Muscle layer of colon (tissue), 2 donors: Measurements from ENCODE around the gene MORN2.

Experiments
- H3K27ac ChIP-seq: one replicate; pipeline ENCODE4 v1.7.0; 2013; ENCODE audit warnings: low read depth, mild to moderate bottlenecking, low read length, moderate library complexity
- H3K27me3 ChIP-seq, 2 donors: one replicate each; pipeline ENCODE4 v1.7.0; 2013; ENCODE audit warnings: low read length in 2 of 2, mild to moderate bottlenecking in 2 of 2; ENCODE audit not compliant: insufficient read depth in 2 of 2, control insufficient read depth in 1 of 2
- H3K36me3 ChIP-seq: one replicate; pipeline ENCODE4 v1.7.0; 2013; ENCODE audit warnings: mild to moderate bottlenecking, low read length; ENCODE audit not compliant: insufficient read depth
- H3K4me1 ChIP-seq: one replicate; pipeline ENCODE4 v1.7.0; 2013; ENCODE audit warnings: mild to moderate bottlenecking, low read length; ENCODE audit not compliant: insufficient read depth
- H3K4me3 ChIP-seq, 2 donors: one replicate each; pipeline ENCODE4 v1.7.0; 2013; ENCODE audit warnings: low read length in 2 of 2, low read depth in 1 of 2, mild to moderate bottlenecking in 1 of 2, moderate library complexity in 1 of 2
- H3K9ac ChIP-seq: one replicate; pipeline ENCODE4 v1.7.0; 2013; ENCODE audit warnings: low read length
- H3K9me3 ChIP-seq: one replicate; pipeline ENCODE4 v1.7.0; 2013; ENCODE audit warnings: mild to moderate bottlenecking, low read length
- donor health status: abdominal sarcoma.
- donor health status: Adenocarcinoma of cecum.

The MORN2 gene

DNA sequence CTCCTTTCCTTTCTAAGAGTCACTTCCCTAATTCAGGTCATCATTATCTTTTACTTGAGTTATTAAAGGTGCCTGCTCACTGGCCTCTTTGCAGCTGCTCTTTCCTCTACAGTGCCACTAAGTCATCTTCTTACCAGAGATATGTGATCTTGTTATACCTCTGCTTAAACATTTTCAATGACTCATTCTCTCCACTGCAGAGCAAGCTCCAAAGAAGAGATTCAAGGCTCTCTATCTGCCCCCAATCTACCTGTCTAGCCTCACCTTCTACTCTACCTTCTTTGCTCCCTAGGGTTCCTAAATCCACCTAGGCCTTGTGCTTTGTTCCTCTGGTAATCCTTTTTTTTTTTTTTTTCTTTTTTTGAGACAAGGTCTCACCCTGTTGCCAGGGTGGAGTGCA is 17.0 kb downstream of the MORN2 start:
- no peak overlapping the region for H3K27ac ChIP-seq
- no peaks in the 10 kb centered on the region for H3K27me3 ChIP-seq
- H3K4me1 ChIP-seq = no peaks in the 10 kb centered on the region
- H3K9ac ChIP-seq = no peak overlapping the region
- H3K4me3 ChIP-seq = no peak overlapping the region
- no peaks in the 10 kb centered on the region for H3K36me3 ChIP-seq
- no peaks in the 10 kb centered on the region for H3K9me3 ChIP-seq

DNA sequence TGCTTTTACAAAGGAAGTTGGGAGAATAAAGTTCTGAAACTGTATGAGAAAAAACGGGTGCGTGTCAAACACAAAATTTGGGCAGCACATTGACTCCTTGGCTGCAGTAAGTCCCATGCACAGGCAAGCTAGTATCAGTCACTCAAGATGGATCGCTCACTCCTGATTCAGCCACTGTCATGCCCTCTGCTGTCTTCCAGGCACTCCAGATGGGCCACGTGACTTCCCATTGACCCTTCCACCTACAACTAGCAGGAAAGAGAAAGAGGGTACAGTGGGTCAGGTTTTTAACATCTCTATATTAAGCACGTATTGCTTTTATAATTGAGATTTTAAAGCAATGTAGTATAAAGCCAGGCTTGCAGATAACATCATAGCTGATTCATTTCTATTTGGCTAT is 22.5 kb downstream of the MORN2 start:
- H3K27ac ChIP-seq = no peak overlapping the region
- H3K27me3 ChIP-seq = no peaks in the 10 kb centered on the region

DNA sequence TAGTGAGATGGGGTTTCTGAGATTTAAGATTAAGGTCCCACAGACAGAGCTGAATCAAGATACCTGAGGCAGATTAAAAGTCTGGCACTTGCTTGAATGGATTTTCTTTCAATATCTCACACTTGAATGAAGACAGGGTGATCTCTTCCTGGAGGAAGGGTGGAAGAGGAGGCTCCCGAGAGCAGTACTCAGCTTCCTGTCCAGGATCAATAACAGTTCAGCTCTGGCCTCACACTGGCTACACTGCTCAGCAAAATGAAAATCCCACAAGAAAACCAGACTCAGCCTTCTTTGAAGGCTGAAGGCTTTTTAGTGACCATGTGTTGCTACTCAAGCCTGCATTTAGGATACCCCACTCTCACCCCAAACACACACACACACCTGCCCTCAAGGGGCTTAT is 24.9 kb downstream of the MORN2 start:
- Histone ChIP-seq H3K9me3 (no peaks in the 10 kb centered on the region), H3K27ac (no peak overlapping the region), H3K4me3 (no peak overlapping the region), H3K36me3 (no peaks in the 10 kb centered on the region), H3K27me3 (no peaks in the 10 kb centered on the region), H3K4me1 (no peaks in the 10 kb centered on the region), H3K9ac (no peak overlapping the region)

More for the DNA sequence above, 22.5 kb downstream of the MORN2 start:
- no peaks in the 10 kb centered on the region for H3K4me1 ChIP-seq
- H3K36me3 ChIP-seq = no peaks in the 10 kb centered on the region
- no peaks in the 10 kb centered on the region for H3K9me3 ChIP-seq
- H3K4me3 ChIP-seq = no peak overlapping the region
- H3K9ac ChIP-seq = no peak overlapping the region

DNA sequence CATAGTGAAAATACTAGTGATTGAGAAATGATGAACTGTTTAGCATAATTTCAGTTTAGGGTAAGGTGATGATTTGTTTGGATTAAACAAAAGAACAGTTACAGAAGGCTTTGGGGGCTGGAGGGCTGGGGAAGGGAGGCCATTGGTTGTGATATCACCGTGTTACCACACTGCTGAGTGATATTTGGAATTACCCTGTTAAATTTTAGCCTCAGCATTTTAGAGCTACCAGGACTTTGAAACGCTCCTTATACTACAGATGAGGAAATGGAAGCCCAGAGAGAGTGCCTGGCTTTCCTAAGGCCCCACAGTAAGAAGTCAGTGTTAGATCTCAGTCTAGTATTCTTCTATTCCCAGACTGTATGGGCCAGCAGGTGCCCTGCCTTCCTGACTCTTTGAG is 29.5 kb downstream of the MORN2 start:
- H3K4me3 ChIP-seq = no peak overlapping the region
- no peak overlapping the region for H3K27ac ChIP-seq
- H3K4me1 ChIP-seq = no peaks in the 10 kb centered on the region
- H3K9me3 ChIP-seq = no peaks in the 10 kb centered on the region
- H3K27me3 ChIP-seq = no peaks in the 10 kb centered on the region
- H3K36me3 ChIP-seq = no peaks in the 10 kb centered on the region
- H3K9ac ChIP-seq = no peak overlapping the region

DNA sequence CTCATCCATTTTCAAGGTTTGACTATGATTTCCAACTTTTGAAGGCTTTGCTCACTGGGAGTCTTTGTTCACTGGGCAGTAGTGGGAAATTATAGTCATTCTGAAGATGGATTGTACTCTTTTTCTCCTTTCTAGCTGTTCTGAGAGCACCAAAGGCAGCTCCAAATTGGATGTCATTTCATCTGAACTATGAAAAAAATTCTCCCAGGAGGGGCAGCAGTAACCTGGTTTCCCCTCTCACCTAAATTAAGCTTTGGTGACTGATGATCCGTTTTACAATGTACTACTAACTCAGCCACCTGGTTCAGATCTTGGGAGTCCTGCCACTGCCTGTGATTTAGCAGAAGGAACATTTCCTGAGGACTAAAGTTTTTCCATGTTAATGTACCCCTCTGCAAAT is 31.5 kb downstream of the MORN2 start:
- Histone ChIP-seq H3K27me3 (no peaks in the 10 kb centered on the region), H3K9me3 (no peaks in the 10 kb centered on the region), H3K9ac (no peak overlapping the region), H3K36me3 (no peaks in the 10 kb centered on the region), H3K27ac (no peak overlapping the region), H3K4me3 (no peak overlapping the region), H3K4me1 (no peaks in the 10 kb centered on the region)

DNA sequence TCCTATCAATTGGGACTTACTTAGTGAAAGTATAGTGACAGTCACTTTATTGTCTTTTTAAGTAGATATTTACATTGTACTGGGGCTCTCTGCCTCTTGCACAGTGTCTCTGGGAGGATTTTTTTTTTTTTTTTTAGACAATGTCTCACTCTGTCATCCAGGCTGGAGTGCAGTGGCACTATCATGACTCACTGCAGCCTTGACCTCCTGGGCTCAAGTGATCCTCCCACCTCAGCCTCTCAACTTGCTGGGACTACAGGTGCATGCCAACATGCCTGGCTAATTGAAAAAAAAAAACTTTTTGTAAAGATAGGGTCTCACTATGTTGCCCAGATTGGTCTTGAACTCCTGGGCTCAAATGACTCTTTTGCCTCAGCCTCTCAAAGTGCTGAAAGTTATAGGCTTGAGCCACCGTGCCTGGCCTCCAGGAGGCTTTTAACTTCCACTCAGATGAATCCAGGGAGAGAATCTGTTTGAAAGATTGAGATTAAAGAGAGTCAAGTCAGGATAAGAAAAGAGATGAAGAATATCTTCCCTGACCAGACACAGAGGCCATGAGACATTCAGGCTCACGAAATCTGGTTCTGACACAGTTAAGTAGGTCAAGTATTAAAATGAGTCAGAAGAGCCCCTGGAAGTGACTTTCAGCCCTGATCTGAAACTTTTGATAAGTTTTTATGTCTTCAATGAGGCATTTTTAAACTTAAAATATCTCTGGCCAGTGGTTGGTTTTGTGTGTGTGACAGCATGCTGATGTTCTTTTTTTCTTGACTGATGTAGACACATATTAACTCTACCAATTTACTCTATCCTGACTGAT is 32.2 kb downstream of the MORN2 start:
- no peaks in the 10 kb centered on the region for H3K36me3 ChIP-seq
- H3K4me3 ChIP-seq = no peak overlapping the region
- H3K9ac ChIP-seq = no peak overlapping the region
- H3K4me1 ChIP-seq = no peaks in the 10 kb centered on the region
- no peaks in the 10 kb centered on the region for H3K9me3 ChIP-seq
- H3K27me3 ChIP-seq = no peaks in the 10 kb centered on the region
- no peak overlapping the region for H3K27ac ChIP-seq

DNA sequence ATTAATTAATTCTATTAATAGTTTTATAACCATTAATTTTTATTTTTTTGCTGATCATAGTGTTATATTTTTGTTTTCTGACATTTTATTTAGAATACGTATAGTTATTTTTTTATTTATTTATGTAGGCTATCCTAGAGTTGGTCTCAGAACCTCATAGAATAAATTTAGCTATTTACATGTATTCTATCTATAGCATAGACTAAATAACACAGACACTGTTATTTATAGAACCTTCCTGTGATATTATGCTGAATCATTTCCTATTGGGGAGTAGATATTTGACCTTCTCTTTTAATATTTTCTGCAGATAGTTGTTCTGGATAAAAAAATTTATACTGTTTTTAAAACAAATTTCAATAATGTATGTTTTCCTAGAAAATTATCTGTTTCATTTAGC is 34.1 kb downstream of the MORN2 start:
- Histone ChIP-seq H3K27me3 (no peaks in the 10 kb centered on the region), H3K36me3 (no peaks in the 10 kb centered on the region), H3K9me3 (no peaks in the 10 kb centered on the region), H3K27ac (no peak overlapping the region), H3K4me1 (no peaks in the 10 kb centered on the region), H3K4me3 (no peak overlapping the region), H3K9ac (no peak overlapping the region)

DNA sequence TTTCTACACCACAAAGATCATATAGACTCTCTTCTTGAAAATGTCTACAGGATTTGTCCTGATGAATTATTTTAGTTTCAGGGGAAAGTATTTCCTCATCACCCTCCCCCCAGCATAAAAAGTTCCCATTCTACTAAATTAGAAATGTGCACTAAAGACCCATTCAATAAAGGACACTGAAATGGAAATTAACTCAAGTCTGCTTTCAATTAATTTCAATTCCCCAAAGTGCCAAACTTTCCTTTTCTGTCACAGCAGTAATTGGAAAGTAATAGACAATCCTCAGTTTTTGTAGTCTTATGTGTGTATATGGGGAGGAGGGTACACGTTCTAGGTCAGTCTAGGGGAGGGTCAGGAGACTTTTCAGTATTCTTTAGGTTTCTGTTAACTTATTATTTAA is 35.4 kb downstream of the MORN2 start:
- Histone ChIP-seq H3K9me3 (no peaks in the 10 kb centered on the region), H3K27me3 (no peaks in the 10 kb centered on the region), H3K4me1 (no peaks in the 10 kb centered on the region), H3K27ac (no peak overlapping the region), H3K36me3 (no peaks in the 10 kb centered on the region), H3K4me3 (no peak overlapping the region), H3K9ac (no peak overlapping the region)

DNA sequence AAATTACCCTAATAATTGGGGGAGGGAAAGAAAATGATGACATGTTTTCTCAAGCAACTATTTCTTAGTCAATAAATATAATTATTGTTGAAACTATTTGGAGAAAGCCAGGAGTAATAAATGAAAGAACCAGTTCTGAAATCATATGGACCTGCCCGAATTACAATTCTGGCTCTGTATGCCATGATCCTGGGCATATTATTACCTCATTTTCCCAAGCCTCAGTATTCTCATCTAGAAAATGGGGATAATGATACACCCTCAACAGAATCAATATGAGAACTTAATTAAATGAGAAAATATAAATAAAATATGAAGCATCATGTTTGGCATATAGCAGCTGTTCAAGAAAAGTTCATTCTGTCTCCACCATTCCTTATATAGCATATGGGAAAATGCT is 36.8 kb downstream of the MORN2 start:
- H3K27me3 ChIP-seq = no peaks in the 10 kb centered on the region
- no peaks in the 10 kb centered on the region for H3K4me1 ChIP-seq
- H3K4me3 ChIP-seq = no peak overlapping the region
- H3K36me3 ChIP-seq = no peaks in the 10 kb centered on the region
- H3K9me3 ChIP-seq = no peaks in the 10 kb centered on the region
- no peak overlapping the region for H3K27ac ChIP-seq
- H3K9ac ChIP-seq = no peak overlapping the region

DNA sequence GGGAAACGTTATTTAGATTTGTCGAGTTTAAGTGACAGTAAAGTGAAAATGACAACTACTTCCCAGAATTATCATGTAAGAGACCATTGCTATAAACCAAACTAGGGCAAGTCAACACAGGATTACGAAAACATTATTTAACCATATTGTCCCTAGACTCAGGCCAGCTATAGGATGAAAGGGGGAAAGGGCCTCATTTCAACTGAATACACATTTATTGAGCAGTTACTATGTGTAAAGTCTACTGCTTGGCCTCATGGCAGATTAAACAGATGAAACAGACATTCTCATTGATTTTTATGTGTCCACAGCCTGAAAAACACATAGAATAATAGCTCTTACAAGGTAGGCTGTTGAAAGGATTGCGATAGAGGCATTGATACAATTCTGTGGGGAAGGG is 46.6 kb downstream of the MORN2 start:
- Histone ChIP-seq H3K27me3 (no peaks in the 10 kb centered on the region), H3K36me3 (no peaks in the 10 kb centered on the region), H3K4me3 (no peak overlapping the region), H3K9ac (no peak overlapping the region), H3K27ac (no peak overlapping the region), H3K9me3 (no peaks in the 10 kb centered on the region), H3K4me1 (no peaks in the 10 kb centered on the region)

DNA sequence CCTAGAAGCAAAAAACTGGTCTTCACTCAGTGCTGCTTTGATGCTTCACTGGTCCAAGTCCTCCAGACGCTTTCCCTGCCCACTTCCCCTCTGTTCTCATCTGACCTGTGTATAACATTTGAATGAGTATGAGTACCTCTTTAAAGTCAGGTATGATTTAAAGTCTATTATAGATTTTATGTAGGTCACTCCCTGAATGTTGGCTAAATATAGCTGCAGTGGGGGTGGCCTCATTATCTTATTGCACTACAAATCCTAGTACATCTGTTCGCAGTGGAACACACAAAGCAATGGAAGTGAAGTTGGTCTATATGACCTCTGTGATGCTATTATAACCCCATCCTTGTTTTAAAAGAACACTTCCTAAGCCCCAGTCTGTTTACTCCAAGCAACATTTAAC is 47.1 kb downstream of the MORN2 start:
- Histone ChIP-seq H3K27ac (no peak overlapping the region), H3K4me1 (no peaks in the 10 kb centered on the region), H3K36me3 (no peaks in the 10 kb centered on the region), H3K9me3 (no peaks in the 10 kb centered on the region), H3K27me3 (no peaks in the 10 kb centered on the region), H3K9ac (no peak overlapping the region), H3K4me3 (no peak overlapping the region)

DNA sequence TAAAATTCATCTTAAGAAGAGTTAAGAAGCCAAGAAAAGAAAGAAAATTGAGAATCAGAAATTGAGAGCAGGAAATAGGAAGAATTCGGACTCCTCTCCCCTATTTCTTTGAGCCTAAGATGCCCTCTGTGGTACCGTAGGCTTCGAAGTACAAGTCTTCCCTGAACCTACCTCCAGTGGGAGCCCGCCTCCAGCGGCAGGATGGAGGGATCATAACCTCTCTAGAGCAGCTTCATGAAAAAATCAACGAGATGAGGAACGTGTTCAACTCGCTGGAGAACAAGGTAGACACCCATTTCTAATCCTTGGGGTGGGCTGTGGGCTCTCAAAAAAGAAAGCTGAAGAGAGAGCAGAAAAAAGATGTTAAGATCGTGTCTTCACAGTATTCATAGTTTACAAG is 50.2 kb downstream of the MORN2 start:
- Histone ChIP-seq H3K27ac (no peak overlapping the region), H3K4me1 (no peaks in the 10 kb centered on the region), H3K27me3 (no peaks in the 10 kb centered on the region), H3K9ac (no peak overlapping the region), H3K9me3 (no peaks in the 10 kb centered on the region), H3K4me3 (no peak overlapping the region), H3K36me3 (no peaks in the 10 kb centered on the region)
